Measurements from ENCODE around the gene OR2T35. TPM values are rescaled to one million over a fixed set of nuclear protein-coding genes. Genes with fewer than 3 reads are reported as not detected.

OR2T35 gene
- total and polyA plus RNA-seq, 4 donors, result not detected

- peaks cover 0 to 5% (median 0%) of the 10 kb centered on the region in 4 donors for H3K27me3 ChIP-seq (ENCODE audit: control insufficient read depth in 4 of 4, insufficient read depth in 4 of 4, low read length in 3 of 4)
- WGBS, result 74% methylated on average over 5 of the region's 5 CpGs
- H3K4me3 ChIP-seq (ENCODE audit: low read depth in 1 of 3, low read length in 3 of 3), result no peak overlapping the region
- H3K36me3 ChIP-seq (ENCODE audit: control insufficient read depth in 4 of 4, insufficient read depth in 3 of 4, low read depth in 1 of 4, low read length in 3 of 4), result no peaks in the 10 kb centered on the region
- no peak overlapping the region for H3K27ac ChIP-seq (ENCODE audit: low read depth in 1 of 2, low read length in 2 of 2)
- DNase-seq (ENCODE audit: low spot score), result no peak
- H3K4me1 ChIP-seq (ENCODE audit: control insufficient read depth in 4 of 4, insufficient read depth in 4 of 4, low read length in 3 of 4), result no peaks in the 10 kb centered on the region
- no peaks in the 10 kb centered on the region for H3K9me3 ChIP-seq (ENCODE audit: control insufficient read depth in 4 of 4, low read length in 3 of 4)
- H3K9ac ChIP-seq (ENCODE audit: low read depth in 1 of 2, low read length in 2 of 2), result no peak overlapping the region
- TF ChIP-seq FOXA1 (IDR thresholded peaks at IDR 0.05) (no peak), REST (IDR thresholded peaks at IDR 0.05) (no peak), MAX (IDR thresholded peaks at IDR 0.05) (no peak), JUND (IDR thresholded peaks at IDR 0.05) (no peak), HNF4A (conservative IDR thresholded peaks at IDR 0.05) (no peak), TAF1 (conservative IDR thresholded peaks at IDR 0.05) (no peak)
These were observed 51.9 kb downstream of the OR2T35 start for GRCh38 chr1:248593226-248593625.

- no peak overlapping the region for H3K27ac ChIP-seq (ENCODE audit: low read depth in 1 of 2, low read length in 2 of 2)
- H3K36me3 ChIP-seq (ENCODE audit: control insufficient read depth in 4 of 4, insufficient read depth in 3 of 4, low read depth in 1 of 4, low read length in 3 of 4), result no peaks in the 10 kb centered on the region
- no peak for TF ChIP-seq MAX (IDR thresholded peaks at IDR 0.05)
- TF ChIP-seq CTCF (IDR thresholded peaks at IDR 0.05; ENCODE audit: low read depth, low read length, missing input control), result no peak
- no peak for TF ChIP-seq GABPA (IDR thresholded peaks at IDR 0.05 in 1 of 2, conservative IDR thresholded peaks at IDR 0.05 in 1 of 2)
- no peak for TF ChIP-seq FOXA2 (IDR thresholded peaks at IDR 0.05)
- no peak for TF ChIP-seq RXRA (IDR thresholded peaks at IDR 0.05)
- TF ChIP-seq FOXA1 (IDR thresholded peaks at IDR 0.05), result no peak
- no peak for TF ChIP-seq NR2F2 (IDR thresholded peaks at IDR 0.05)
- TF ChIP-seq HNF4A (conservative IDR thresholded peaks at IDR 0.05), result no peak
- no peak for TF ChIP-seq SP1 (IDR thresholded peaks at IDR 0.05)
- no peak for TF ChIP-seq REST (IDR thresholded peaks at IDR 0.05)
- TF ChIP-seq ZBTB33 (IDR thresholded peaks at IDR 0.05), result no peak
- TF ChIP-seq RAD21 (IDR thresholded peaks at IDR 0.05), result no peak
- no peak for TF ChIP-seq EGR1 (IDR thresholded peaks at IDR 0.05; ENCODE audit: low read depth in 2 of 2)
- no peak for TF ChIP-seq JUND (IDR thresholded peaks at IDR 0.05)
- TF ChIP-seq HNF4G (IDR thresholded peaks at IDR 0.05), result no peak
- no peak overlapping the region for H3K9ac ChIP-seq (ENCODE audit: low read depth in 1 of 2, low read length in 2 of 2)
- WGBS, result 60% methylated on average over 1 of the region's 1 CpG
- H3K27me3 ChIP-seq (ENCODE audit: control insufficient read depth in 4 of 4, insufficient read depth in 4 of 4, low read length in 3 of 4), result peaks cover 0 to 5% (median 0%) of the 10 kb centered on the region in 4 donors
- DNase-seq (ENCODE audit: low spot score), result no peak
- H3K4me3 ChIP-seq (ENCODE audit: low read depth in 1 of 3, low read length in 3 of 3), result no peak overlapping the region
- no peaks in the 10 kb centered on the region for H3K9me3 ChIP-seq (ENCODE audit: control insufficient read depth in 4 of 4, low read length in 3 of 4)
- no peaks in the 10 kb centered on the region for H3K4me1 ChIP-seq (ENCODE audit: control insufficient read depth in 4 of 4, insufficient read depth in 4 of 4, low read length in 3 of 4)
These were observed 52.4 kb downstream of the OR2T35 start for GRCh38 chr1:248592655-248593054.
